ENCODE data around the gene ZBTB32. TPM values are rescaled to one million over a fixed set of nuclear protein-coding genes. Genes with fewer than 3 reads are reported as not detected.

Gene ZBTB32
- polyA plus RNA-seq, 4 donors: 0.27 to 0.63 (median 0.49) TPM

GRCh38 chr19:35693835-35694599 is 10.3 kb upstream of the ZBTB32 start:
- DNase-seq (ENCODE audit: low read depth in 4 of 4, low spot score in 3 of 4): peak; percentile 64 to 76 (median 71)

- DNase-seq (ENCODE audit: low read depth in 4 of 4, low spot score in 3 of 4): no peak
Measured at GRCh38 chr19:35695895-35696422, 8.4 kb upstream of the ZBTB32 start.

DNA sequence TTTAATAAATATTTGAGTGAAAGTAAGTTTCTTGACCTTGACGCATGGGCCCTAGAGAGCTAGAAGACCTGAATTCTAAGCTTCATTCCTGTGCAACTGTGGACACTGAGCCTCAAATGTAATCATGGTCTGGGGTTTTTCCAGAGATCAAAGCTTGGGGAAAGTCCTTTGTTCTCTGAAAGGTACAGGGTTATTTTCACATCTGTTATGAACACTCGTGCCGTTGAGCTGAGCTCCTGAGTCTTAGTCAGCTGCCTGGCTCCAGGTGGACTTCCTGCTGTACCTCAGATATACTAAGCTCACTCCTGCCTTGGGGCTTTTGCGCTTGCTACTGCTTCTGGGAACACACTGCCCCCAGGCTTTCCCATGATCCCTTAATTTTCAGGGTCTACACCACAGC is 7.5 kb upstream of the ZBTB32 start:
- no peak for DNase-seq (ENCODE audit: low read depth in 4 of 4, low spot score in 3 of 4)

GRCh38 chr19:35702223-35703012 is 1.9 kb upstream of the ZBTB32 start:
- DNase-seq (ENCODE audit: low read depth in 4 of 4, low spot score in 3 of 4): peak; percentile 84 to 96 (median 88)

DNA sequence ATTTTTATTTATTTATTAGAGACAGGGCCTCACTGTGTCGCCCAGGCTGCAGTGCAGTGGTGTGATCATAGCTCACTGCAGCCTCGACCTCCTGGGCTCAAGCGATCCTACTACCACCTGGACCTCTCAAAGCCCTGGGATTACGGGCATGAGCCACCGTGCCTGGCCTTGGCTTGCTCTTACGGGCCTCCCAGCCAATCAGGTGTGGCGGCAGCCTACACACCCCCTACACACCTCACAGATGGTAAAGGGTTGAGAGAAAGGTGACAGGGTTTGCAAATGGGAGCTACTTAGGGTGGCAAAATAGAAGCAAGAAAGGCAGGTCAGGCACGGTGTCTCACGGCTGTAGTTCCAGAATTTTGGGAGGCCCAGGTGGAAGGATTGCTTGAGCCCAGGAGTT is 1.0 kb upstream of the ZBTB32 start:
- DNase-seq (ENCODE audit: low read depth in 4 of 4, low spot score in 3 of 4): no peak

DNA sequence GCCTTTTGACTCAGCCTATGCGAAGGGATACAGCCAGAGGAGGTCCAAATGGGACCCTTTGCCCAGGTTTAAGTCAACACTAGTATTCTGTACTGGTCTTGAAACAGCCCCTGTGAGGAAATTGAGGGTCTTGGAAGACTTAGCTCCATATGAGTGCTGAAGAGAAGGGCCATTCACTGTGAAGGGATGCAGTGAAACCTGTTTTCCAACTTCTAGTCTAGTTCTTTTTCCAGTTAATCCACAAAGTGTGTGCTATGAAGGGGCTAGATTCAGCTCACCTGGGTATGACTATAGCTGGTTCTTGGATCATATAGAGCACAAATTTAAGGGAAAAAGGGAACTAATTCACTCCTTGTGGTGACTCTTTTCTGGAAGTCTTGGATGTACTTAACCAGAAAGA is 4.0 kb downstream of the ZBTB32 start:
- DNase-seq (ENCODE audit: low read depth in 4 of 4, low spot score in 3 of 4): no peak

GRCh38 chr19:35710784-35711723 is 6.7 kb downstream of the ZBTB32 start:
- no peak for DNase-seq (ENCODE audit: low read depth in 4 of 4, low spot score in 3 of 4)

DNA sequence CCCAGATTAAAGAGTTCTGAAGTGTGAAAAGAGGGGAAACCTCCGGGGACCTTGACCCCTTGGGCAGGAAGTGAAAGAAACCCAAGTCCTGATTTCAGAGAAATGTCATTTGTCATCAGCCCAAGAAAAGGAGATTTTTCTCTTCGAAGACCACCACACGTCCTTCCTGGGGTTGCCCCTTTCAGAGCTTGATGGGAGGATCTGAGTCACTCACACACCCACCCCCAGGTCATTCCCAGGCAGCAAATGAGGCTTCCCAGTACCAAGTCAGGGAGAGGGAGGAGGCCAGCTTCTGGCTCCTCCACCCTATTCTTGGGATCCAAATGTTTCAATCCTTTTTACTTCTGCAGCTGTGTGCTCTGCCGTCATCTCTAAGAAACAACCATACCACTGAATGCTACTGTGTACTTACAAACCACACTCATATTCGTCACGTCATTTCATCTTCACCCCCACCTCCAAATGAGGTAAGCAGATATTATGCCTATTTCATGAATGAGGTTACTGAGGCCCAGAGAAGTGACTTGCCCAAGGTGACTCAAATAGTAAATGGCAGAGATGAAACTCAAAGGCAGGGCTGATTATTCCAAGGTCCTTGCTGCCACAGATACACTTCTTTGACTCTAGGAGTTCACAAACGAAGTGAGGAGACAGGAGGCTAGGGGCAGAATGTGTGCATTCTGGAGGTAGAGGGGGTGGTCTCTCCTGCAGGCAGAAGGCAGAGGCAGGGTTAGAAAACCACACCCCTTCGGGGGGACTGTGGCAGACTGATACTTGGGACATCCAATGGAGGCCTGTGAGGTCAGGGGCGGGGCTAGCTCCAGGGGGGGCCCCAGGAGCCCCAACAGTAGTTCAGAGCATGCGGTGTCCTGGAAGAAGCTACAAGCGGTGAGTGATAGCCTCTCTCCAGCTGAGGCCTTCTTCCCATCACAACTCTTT is 8.5 kb downstream of the ZBTB32 start:
- no peak for DNase-seq (ENCODE audit: low read depth in 4 of 4, low spot score in 3 of 4)

DNA sequence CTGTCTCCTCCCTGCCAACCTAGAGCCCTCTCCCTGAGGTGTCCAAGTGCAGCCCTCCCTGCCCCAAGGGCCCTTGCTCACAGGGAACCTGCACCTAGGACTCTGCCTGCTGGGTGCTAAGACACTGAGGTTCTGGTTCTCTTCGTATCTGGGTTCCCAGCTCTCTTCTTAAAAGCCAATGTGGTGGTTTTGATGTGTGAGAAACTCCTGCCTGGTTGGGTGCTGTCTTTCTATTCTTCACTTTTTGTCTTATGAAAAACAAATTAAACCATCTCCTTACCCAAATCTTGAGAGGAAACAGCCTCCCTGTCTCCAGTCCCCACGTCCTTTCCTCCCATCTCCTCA is 9.1 kb downstream of the ZBTB32 start:
- no peak for DNase-seq (ENCODE audit: low read depth in 4 of 4, low spot score in 3 of 4)

GRCh38 chr19:35713904-35714495 is 9.6 kb downstream of the ZBTB32 start:
- no peak for DNase-seq (ENCODE audit: low read depth in 4 of 4, low spot score in 3 of 4)

DNA sequence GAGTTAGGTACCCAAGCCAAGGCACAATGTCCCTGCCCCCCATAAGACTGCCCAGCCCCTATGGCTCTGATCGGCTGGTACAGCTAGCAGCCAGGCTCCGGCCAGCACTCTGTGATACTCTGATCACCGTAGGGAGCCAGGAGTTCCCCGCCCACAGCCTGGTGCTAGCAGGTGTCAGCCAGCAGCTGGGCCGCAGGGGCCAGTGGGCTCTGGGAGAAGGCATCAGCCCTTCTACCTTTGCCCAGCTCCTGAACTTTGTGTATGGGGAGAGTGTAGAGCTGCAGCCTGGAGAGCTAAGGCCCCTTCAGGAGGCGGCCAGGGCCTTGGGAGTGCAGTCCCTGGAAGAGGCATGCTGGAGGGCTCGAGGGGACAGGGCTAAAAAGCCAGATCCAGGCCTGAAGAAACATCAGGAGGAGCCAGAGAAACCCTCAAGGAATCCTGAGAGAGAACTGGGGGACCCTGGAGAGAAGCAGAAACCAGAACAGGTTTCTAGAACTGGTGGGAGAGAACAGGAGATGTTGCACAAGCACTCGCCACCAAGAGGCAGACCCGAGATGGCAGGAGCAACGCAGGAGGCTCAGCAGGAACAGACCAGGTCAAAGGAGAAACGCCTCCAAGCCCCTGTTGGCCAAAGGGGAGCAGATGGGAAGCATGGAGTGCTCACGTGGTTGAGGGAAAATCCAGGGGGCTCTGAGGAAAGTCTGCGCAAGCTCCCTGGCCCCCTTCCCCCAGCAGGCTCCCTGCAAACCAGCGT is 10.4 kb downstream of the ZBTB32 start:
- DNase-seq (ENCODE audit: low read depth in 4 of 4, low spot score in 3 of 4): no peak

GRCh38 chr19:35715355-35715809 is 11.0 kb downstream of the ZBTB32 start:
- DNase-seq (ENCODE audit: low read depth in 4 of 4, low spot score in 3 of 4): no peak

- DNase-seq (ENCODE audit: low read depth in 4 of 4, low spot score in 3 of 4): no peak
Measured at GRCh38 chr19:35715981-35716800, 11.8 kb downstream of the ZBTB32 start.

DNA sequence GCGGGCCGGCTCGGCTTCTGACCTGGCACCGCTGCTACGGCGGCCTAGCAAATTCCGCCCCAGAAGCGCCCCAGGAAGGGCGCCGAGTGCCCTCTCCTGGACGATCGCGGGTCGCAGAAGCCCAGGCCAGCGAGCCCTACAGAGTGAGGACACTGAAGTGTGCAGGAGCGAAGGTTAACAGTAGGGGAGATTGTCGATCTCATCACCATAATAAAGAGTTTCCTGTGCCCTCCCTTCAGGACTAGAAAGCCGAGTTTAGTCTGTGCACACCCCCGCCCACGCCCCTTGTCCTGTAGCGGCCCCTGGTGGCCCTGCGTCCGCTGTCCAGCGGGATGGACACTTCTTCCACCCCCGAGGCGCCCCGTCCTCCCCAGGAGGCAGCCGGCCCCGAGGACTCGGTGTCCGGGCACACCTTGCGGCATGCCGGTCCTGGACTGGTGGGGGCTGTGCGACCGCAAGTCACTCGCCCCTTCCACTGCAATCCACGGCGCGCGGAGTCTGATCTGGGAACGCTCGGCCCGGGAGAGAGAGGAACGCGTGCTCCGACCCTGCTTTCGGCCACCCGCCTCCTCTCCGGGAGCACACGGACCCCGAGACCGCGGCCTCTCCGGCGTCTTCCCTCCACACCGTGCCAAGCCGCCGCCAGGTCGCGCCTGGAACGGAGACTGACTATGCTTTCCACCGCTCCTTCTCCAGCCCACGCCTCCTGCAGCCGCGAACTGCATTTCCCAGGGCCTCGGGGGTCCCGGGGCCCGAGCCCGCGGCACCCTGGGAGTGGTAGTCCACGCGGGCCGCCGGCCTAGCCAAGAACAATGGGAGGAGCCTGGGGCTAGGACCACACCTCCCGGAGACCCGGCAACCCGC is 12.7 kb downstream of the ZBTB32 start:
- DNase-seq (ENCODE audit: low read depth in 4 of 4, low spot score in 3 of 4): peak; percentile 58 to 91 (median 76)

DNA sequence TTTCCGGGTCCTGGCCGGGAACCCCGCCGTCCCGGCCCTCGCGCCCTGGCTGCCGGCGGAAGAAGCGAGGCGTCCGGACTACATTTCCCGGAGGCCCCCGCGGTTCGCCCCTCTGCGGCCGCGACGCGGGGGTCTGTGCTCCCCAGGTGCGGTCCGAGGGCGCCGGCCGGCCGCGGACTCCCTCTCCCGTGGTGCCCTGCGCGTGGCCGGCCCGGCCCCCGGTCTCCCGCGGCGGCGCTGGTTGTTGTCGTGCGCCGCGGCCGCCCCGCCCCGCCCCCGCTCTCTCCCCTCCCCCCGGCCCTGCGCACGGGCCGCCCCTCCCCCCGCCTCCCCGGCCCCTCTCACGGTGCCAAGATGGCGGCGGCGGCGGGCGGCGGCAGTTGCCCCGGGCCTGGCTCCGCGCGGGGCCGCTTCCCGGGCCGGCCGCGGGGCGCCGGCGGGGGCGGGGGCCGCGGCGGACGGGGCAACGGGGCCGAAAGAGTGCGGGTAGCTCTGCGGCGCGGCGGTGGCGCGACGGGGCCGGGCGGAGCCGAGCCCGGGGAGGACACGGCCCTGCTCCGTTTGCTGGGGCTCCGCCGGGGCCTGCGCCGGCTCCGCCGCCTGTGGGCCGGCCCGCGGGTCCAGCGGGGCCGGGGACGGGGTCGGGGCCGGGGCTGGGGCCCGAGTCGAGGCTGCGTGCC is 13.4 kb downstream of the ZBTB32 start, which contains the start of gene KMT2B:
TSS of gene KMT2B (plus strand) at position 339 of the 680 bp plus-strand sequence. CDS start at position 355, 16 bp downstream.
- DNase-seq (ENCODE audit: low read depth in 4 of 4, low spot score in 3 of 4): peak in 2 of 4 donors; percentile 87 to 90

All from left renal pelvis (tissue), 4 donors.